RWPE2 (cell line): ENCODE measurements around the gene PAQR5.

Experiments
- ATAC-seq: fragments of 200-7000 bp; cut with Tn5 transposase; 3 replicates; pipeline ENCODE4 v1.9.1; 2021; ENCODE audit warnings: low read depth
- DNase-seq: peaks from one replicate; pipeline ENCODE4 v3.0.0-alpha.2; 2020; ENCODE audit warnings: low spot score
- H3K27ac ChIP-seq: fragments of 450-650 bp; 2 replicates; pipeline ENCODE4 v1.5.1; 2017; ENCODE audit warnings: mild to moderate bottlenecking; ENCODE audit not compliant: poor library complexity, severe bottlenecking
- H3K27me3 ChIP-seq: fragments of 250-450 bp; sonication (Bioruptor Pico); 2 replicates; pipeline ENCODE4 v1.5.1; 2021; ENCODE audit warnings: mild to moderate bottlenecking, moderate library complexity; ENCODE audit not compliant: insufficient read depth, poor library complexity, severe bottlenecking
- H3K36me3 ChIP-seq: fragments of 250-450 bp; sonication (Bioruptor Pico); 2 replicates; pipeline ENCODE4 v1.5.1; 2020; ENCODE audit warnings: low read depth, mild to moderate bottlenecking, moderate library complexity
- H3K4me1 ChIP-seq: fragments of 250-450 bp; sonication (Bioruptor Pico); 2 replicates; pipeline ENCODE4 v1.5.1; 2021; ENCODE audit warnings: mild to moderate bottlenecking, moderate library complexity; ENCODE audit not compliant: insufficient read depth, poor library complexity, severe bottlenecking
- H3K4me3 ChIP-seq: fragments of 250-450 bp; sonication (Bioruptor Pico); 2 replicates; pipeline ENCODE4 v1.5.1; 2021; ENCODE audit warnings: mild to moderate bottlenecking, moderate library complexity; ENCODE audit not compliant: severe bottlenecking
- H3K9me3 ChIP-seq: fragments of 250-450 bp; sonication (Bioruptor Pico); 2 replicates; pipeline ENCODE4 v1.5.1; 2021; ENCODE audit warnings: mild to moderate bottlenecking, moderate library complexity; ENCODE audit not compliant: severe bottlenecking
- CTCF ChIP-seq: fragments of 450-650 bp; IDR thresholded peaks from one replicate; pipeline ENCODE4 v1.5.1; 2017; ENCODE audit warnings: mild to moderate bottlenecking, moderate library complexity; ENCODE audit not compliant: poor library complexity, severe bottlenecking

PAQR5 gene

GRCh38 chr15:69272139-69272538, 26.6 kb upstream of the PAQR5 start:
- TF ChIP-seq CTCF: no peak
- no peak for ATAC-seq
- H3K27me3 ChIP-seq: no peaks in the 10 kb centered on the region

DNA sequence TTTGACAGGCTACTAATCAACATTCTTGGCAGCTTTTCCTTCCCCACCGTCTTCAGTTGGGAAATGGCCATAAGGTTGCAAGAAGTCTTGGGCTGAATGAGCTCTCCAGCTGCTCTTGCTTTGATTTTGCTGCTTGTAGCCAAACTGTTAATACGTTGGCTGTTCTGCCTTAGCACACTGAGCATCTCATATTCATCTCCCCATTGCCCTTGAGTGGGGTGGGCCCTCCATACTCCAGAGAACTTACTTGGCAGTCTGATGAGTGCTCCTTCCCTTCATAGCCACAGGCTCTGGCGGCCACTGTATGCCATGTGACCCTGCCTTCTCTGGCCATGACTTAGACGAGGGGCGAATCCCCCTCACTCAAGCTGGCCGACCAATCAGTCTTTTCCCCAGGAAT, 25.8 kb upstream of the PAQR5 start:
- TF ChIP-seq CTCF: no peak
- H3K27me3 ChIP-seq: no peaks in the 10 kb centered on the region
- no peaks in the 10 kb centered on the region for H3K36me3 ChIP-seq
- no peaks in the 10 kb centered on the region for H3K9me3 ChIP-seq
- no peak overlapping the region for H3K4me3 ChIP-seq
- DNase-seq (no peak), ATAC-seq (no peak)
- H3K4me1 ChIP-seq: no peaks in the 10 kb centered on the region
- no peak overlapping the region for H3K27ac ChIP-seq

More at GRCh38 chr15:69272139-69272538, 26.6 kb upstream of the PAQR5 start:
- Histone ChIP-seq H3K36me3 (no peaks in the 10 kb centered on the region), H3K4me1 (no peaks in the 10 kb centered on the region), H3K4me3 (no peak overlapping the region), H3K9me3 (no peaks in the 10 kb centered on the region), H3K27ac (no peak overlapping the region)
- no peak for DNase-seq

DNA sequence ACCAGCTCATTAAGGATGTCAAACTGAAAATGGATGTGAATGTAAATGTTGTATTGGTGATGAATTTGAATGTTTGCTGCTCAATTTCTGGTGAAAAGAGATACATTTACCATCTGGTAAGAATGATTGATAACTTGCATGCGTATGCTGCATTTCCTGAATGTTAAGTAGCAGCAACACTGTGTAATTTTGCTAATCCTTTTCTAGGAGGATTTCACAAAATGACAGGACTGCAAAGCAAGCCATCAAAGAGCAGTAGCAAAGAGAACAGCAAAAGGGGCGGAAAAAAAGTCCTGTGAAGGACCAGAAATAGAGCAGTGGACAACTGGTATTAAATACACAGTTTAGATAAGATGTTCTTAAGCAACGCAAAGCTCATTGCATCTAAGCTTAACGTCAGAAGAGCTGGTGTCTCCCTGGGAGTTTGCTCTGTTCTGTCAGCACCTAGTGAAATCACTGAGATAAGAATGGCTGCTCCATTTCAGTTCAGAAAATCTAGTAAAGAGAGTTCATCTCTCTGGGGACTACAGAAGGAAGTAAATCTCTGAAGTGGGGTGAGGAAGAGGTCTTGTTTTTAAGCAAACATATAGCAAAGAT, 23.5 kb upstream of the PAQR5 start:
- TF ChIP-seq CTCF: no peak
- no peaks in the 10 kb centered on the region for H3K27me3 ChIP-seq
- H3K9me3 ChIP-seq: no peaks in the 10 kb centered on the region
- H3K27ac ChIP-seq: no peak overlapping the region
- ATAC-seq (no peak), DNase-seq (no peak)
- H3K4me3 ChIP-seq: no peak overlapping the region
- no peaks in the 10 kb centered on the region for H3K4me1 ChIP-seq
- no peaks in the 10 kb centered on the region for H3K36me3 ChIP-seq

DNA sequence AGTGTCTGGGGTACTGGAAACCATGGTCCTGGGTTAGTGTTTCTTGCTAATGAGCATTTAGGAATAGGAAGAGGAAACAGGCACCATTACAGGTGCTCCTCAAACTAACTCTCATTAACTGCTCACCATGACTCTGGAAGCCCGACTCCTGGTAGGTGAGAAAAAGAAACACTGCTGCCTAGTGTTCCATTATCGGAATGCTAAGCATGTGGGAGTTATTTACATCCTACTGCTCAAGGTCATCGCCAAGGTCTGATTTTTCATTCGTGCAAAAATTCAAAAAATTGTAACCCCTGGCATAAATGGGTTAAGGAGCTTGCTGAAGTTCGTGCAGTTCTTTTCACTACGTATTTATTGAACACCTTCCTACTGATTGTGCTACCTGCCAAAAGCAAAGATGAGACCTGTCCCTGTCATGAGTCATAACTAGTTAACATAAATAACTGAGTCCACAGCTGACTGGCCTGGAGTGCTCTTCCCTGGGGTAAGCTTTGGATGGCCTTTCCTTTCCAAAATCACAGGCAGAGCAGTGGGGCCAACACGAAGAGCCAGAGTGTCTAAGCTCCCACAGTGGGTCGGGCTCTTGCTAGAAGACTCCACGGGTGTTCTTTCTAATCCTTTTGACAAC, 22.7 kb upstream of the PAQR5 start:
- ATAC-seq (0 out of 3 replicates have a peak, but pooled peaks have one; percentile 29), DNase-seq (no peak)
- Histone ChIP-seq H3K27me3 (no peaks in the 10 kb centered on the region), H3K36me3 (no peaks in the 10 kb centered on the region), H3K4me3 (no peak overlapping the region), H3K9me3 (no peaks in the 10 kb centered on the region), H3K27ac (no peak overlapping the region), H3K4me1 (no peaks in the 10 kb centered on the region)
- TF ChIP-seq CTCF: no peak

- ATAC-seq (no peak), DNase-seq (no peak)
- H3K36me3 ChIP-seq: no peaks in the 10 kb centered on the region
- H3K4me3 ChIP-seq: no peak overlapping the region
- H3K27ac ChIP-seq: no peak overlapping the region
- H3K4me1 ChIP-seq: no peaks in the 10 kb centered on the region
- TF ChIP-seq CTCF: no peak
- no peaks in the 10 kb centered on the region for H3K9me3 ChIP-seq
- H3K27me3 ChIP-seq: no peaks in the 10 kb centered on the region
Observed at GRCh38 chr15:69277316-69277715, 21.4 kb upstream of the PAQR5 start.
